Measurements from ENCODE around the gene CACNA2D2.

Gene CACNA2D2

GRCh38 chr3:50350527-50351322 lies 152.7 kb downstream of the CACNA2D2 start, which contains the start of the genes CYB561D2 and NPRL2:
Gene CYB561D2 (plus strand): TSS chr3:50350862. CDS start chr3:50351434, 572 bp downstream.
Gene NPRL2 (minus strand): TSS chr3:50350775. CDS start chr3:50350652, 123 bp downstream.
- ChIA-PET POLR2A (interaction anchor here (0.7 to 8.2 kb wide), 15 partner anchors 9 to 261 kb away, joined by 3 to 119 read pairs (median 4); partner anchors contain the start of genes CISH, HEMK1, SLC38A3 and TMEM115), CTCF (interaction anchor here (1.3 to 1.4 kb wide), 2 partner anchors 14 to 192 kb away, joined by 4 read pairs; no protein-coding TSS in a partner anchor)
- DNase-seq (ENCODE audit: extremely low spot score), result peak; percentile 96
- no peak for TF ChIP-seq LEF1 (IDR thresholded peaks at IDR 0.05; ENCODE audit: borderline replicate concordance)
- no peak; the same call in none of the 2 replicates for TF ChIP-seq SUZ12 (IDR thresholded peaks at IDR 0.05)
- no peak for TF ChIP-seq FOXA1 (IDR thresholded peaks at IDR 0.05)
- no peak for TF ChIP-seq NFRKB (IDR thresholded peaks at IDR 0.05)
- peak; percentile 99 for TF ChIP-seq L3MBTL2 (conservative IDR thresholded peaks at IDR 0.05)
- no peak for TF ChIP-seq BHLHE40 (IDR thresholded peaks at IDR 0.05; ENCODE audit: borderline replicate concordance)
- TF ChIP-seq SP1 (IDR thresholded peaks at IDR 0.05), result no peak
- TF ChIP-seq ZNF384 (IDR thresholded peaks at IDR 0.05), result no peak
- TF ChIP-seq FOXM1 (IDR thresholded peaks at IDR 0.05; ENCODE audit: borderline replicate concordance), result no peak
- no peak for TF ChIP-seq CTBP1 (IDR thresholded peaks at IDR 0.05; ENCODE audit: borderline replicate concordance)
- peak; percentile 99 for TF ChIP-seq ELF4 (IDR thresholded peaks at IDR 0.05)
- TF ChIP-seq ARNT (IDR thresholded peaks at IDR 0.05), result no peak
- TF ChIP-seq PKNOX1 (IDR thresholded peaks at IDR 0.05), result peak; percentile 37; the same call in 1 of the 2 replicates
- TF ChIP-seq HDGF (IDR thresholded peaks at IDR 0.05; ENCODE audit: borderline replicate concordance), result peak; percentile 86
- TF ChIP-seq TARDBP (IDR thresholded peaks at IDR 0.05), result no peak

GRCh38 chr3:50350213-50350526 lies 153.3 kb downstream of the CACNA2D2 start:
- ChIA-PET CTCF (interaction anchor here (1.3 to 1.4 kb wide), 2 partner anchors 13 to 193 kb away, joined by 4 read pairs; no protein-coding TSS in a partner anchor), POLR2A (interaction anchor here (0.7 to 8.2 kb wide), 14 partner anchors 9 to 262 kb away, joined by 3 to 119 read pairs (median 4); partner anchors contain the start of genes CISH, HEMK1, SLC38A3 and TMEM115)
- no peak for DNase-seq (ENCODE audit: extremely low spot score)
- TF ChIP-seq ARNT (IDR thresholded peaks at IDR 0.05), result no peak
- no peak for TF ChIP-seq TARDBP (IDR thresholded peaks at IDR 0.05)
- no peak for TF ChIP-seq SP1 (IDR thresholded peaks at IDR 0.05)
- TF ChIP-seq BHLHE40 (IDR thresholded peaks at IDR 0.05; ENCODE audit: borderline replicate concordance), result no peak
- no peak for TF ChIP-seq SUZ12 (IDR thresholded peaks at IDR 0.05)
- TF ChIP-seq FOXK2 (IDR thresholded peaks at IDR 0.05), result no peak
- no peak for TF ChIP-seq FOXM1 (IDR thresholded peaks at IDR 0.05; ENCODE audit: borderline replicate concordance)

GRCh38 chr3:50347187-50347813 lies 156.1 kb downstream of the CACNA2D2 start:
- peak; percentile 66 for DNase-seq (ENCODE audit: extremely low spot score)
- ChIA-PET POLR2A (interaction anchor here (1.0 to 8.2 kb wide), 2 partner anchors 10 to 18 kb away, joined by 3 to 119 read pairs; no protein-coding TSS in a partner anchor), CTCF (interaction anchor here (0.6 to 1.8 kb wide), 5 partner anchors 10 to 243 kb away, joined by 3 to 7 read pairs (median 3); no protein-coding TSS in a partner anchor)
- TF ChIP-seq ZNF384 (IDR thresholded peaks at IDR 0.05) (peak; percentile 99), PKNOX1 (IDR thresholded peaks at IDR 0.05) (no peak)

DNA sequence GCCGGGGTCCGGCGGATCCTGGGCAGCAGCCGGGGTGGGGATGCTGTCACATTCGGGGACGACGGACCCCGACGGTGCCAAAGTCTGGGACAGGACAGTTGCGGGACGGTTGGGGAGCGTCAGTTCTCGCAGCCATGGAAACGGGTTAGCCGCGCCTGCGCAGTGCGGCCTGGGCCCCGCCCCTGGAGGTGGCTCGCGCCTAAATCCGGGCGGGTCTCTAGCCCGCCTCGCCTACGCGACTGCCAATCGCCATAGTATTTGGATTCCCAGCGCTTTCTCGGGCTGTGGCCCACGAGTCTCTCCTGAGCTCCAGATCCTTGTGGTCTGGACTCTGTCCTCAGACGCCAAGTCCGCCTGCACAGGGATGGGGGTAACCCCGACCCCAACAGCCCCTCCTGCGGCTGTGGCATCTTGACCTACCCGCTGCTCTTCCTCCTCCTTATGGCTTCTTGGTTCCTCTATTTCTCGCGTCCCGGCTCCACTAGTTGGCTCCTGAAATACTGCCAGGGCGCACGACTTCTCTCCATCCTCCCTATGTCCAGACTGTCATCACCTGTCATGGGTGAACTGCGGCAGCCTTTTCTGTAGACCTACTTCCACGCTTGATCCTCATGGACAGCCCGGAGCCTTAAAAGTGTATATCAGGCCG lies 157.7 kb downstream of the CACNA2D2 start, which contains the start of gene ZMYND10:
Gene ZMYND10 (minus strand): TSS at position 147 of the 649 bp plus-strand sequence. CDS start 153 bp downstream, outside the sequence.
- no peak for TF ChIP-seq L3MBTL2 (conservative IDR thresholded peaks at IDR 0.05)
- no peak for TF ChIP-seq NFRKB (IDR thresholded peaks at IDR 0.05)
- TF ChIP-seq ARNT (IDR thresholded peaks at IDR 0.05), result no peak
- TF ChIP-seq TARDBP (IDR thresholded peaks at IDR 0.05), result no peak
- TF ChIP-seq SP1 (IDR thresholded peaks at IDR 0.05), result no peak
- no peak for TF ChIP-seq CTBP1 (IDR thresholded peaks at IDR 0.05; ENCODE audit: borderline replicate concordance)
- ChIA-PET CTCF (no interaction called here), POLR2A (interaction anchor here (1.2 to 1.8 kb wide), 2 partner anchors 9 to 18 kb away, joined by 6 to 7 read pairs; partner anchors contain the start of gene TUSC2)
- DNase-seq (ENCODE audit: extremely low spot score), result peak; percentile 54

GRCh38 chr3:50345008-50345407 lies 158.4 kb downstream of the CACNA2D2 start:
- TF ChIP-seq ELF4 (IDR thresholded peaks at IDR 0.05) (no peak), FOXA1 (IDR thresholded peaks at IDR 0.05) (no peak), CTBP1 (IDR thresholded peaks at IDR 0.05; ENCODE audit: borderline replicate concordance) (no peak), L3MBTL2 (conservative IDR thresholded peaks at IDR 0.05) (no peak), TARDBP (IDR thresholded peaks at IDR 0.05) (no peak), PKNOX1 (IDR thresholded peaks at IDR 0.05) (no peak), NFRKB (IDR thresholded peaks at IDR 0.05) (no peak), HDGF (IDR thresholded peaks at IDR 0.05; ENCODE audit: borderline replicate concordance) (no peak), LEF1 (IDR thresholded peaks at IDR 0.05; ENCODE audit: borderline replicate concordance) (no peak), FOXK2 (IDR thresholded peaks at IDR 0.05) (no peak), BHLHE40 (IDR thresholded peaks at IDR 0.05; ENCODE audit: borderline replicate concordance) (no peak), ZNF384 (IDR thresholded peaks at IDR 0.05) (no peak), SUZ12 (IDR thresholded peaks at IDR 0.05) (no peak), FOXM1 (IDR thresholded peaks at IDR 0.05; ENCODE audit: borderline replicate concordance) (no peak), ARNT (IDR thresholded peaks at IDR 0.05) (no peak), SP1 (IDR thresholded peaks at IDR 0.05) (no peak)
- no peak for DNase-seq (ENCODE audit: extremely low spot score)
- ChIA-PET CTCF (interaction anchor here (0.6 to 0.7 kb wide), 2 partner anchors 9 to 723 kb away, joined by 3 read pairs; no protein-coding TSS in a partner anchor), POLR2A (interaction anchor here (1.8 kb wide), 1 partner anchor 17 kb away, joined by 6 read pairs; the partner anchor contains the start of gene TUSC2)

All from HEK293T (cell line).